ENCODE measurements around the gene METAP1.
"Not testable (repeated sequence)": the region's sequence is repeated elsewhere in the genome, so short reads cannot be mapped to it uniquely, and the experiment has no call there.

Gene METAP1
- 47.7 reads per million, percentile 67 among the genes with 10 or more reads in this experiment for total RNA-seq

- peak; percentile 94 for DNase-seq
Observed at GRCh38 chr4:98995183-98996055, at the start of gene METAP1. Gene METAP1, plus strand, starts transcription at chr4:98995721. Its CDS starts 33 bp downstream, at chr4:98995754.

- no peak for DNase-seq
Observed at GRCh38 chr4:98946359-98946758, 49.2 kb upstream of the METAP1 start.

- DNase-seq = no peak
Observed at GRCh38 chr4:98950925-98951324, 44.6 kb upstream of the METAP1 start.

- no peak for DNase-seq
Observed at GRCh38 chr4:98951710-98952109, 43.8 kb upstream of the METAP1 start.

GRCh38 chr4:98955229-98955628 is 40.3 kb upstream of the METAP1 start:
- DNase-seq = no peak

- no peak for DNase-seq
Observed at GRCh38 chr4:98958065-98958464, 37.5 kb upstream of the METAP1 start.

GRCh38 chr4:98959411-98959810 is 36.1 kb upstream of the METAP1 start:
- DNase-seq = no peak

GRCh38 chr4:98961770-98962169 is 33.8 kb upstream of the METAP1 start:
- DNase-seq = no peak

- no peak for DNase-seq
Observed at GRCh38 chr4:98963538-98964433, 31.7 kb upstream of the METAP1 start.

- DNase-seq = no peak
Observed at GRCh38 chr4:98966926-98967325, 28.6 kb upstream of the METAP1 start.

GRCh38 chr4:98967786-98968329 is 27.7 kb upstream of the METAP1 start:
- no peak for DNase-seq

GRCh38 chr4:98969878-98970785 is 25.4 kb upstream of the METAP1 start:
- no peak for DNase-seq

- DNase-seq = no peak
Observed at GRCh38 chr4:98976716-98977115, 18.8 kb upstream of the METAP1 start.

- DNase-seq = no peak
Observed at GRCh38 chr4:98977557-98977956, 18.0 kb upstream of the METAP1 start.

- DNase-seq = no peak
Observed at GRCh38 chr4:98987720-98988119, 7.8 kb upstream of the METAP1 start.

GRCh38 chr4:98992835-98993234 is 2.7 kb upstream of the METAP1 start:
- not testable (repeated sequence) for DNase-seq

- DNase-seq = no peak
Observed at GRCh38 chr4:98993419-98994071, 2.0 kb upstream of the METAP1 start.

- DNase-seq = no peak
Observed at GRCh38 chr4:98994474-98995182, 893 bp upstream of the METAP1 start.

- DNase-seq = peak; percentile 14
Observed at GRCh38 chr4:98996056-98996764, 689 bp downstream of the METAP1 start.

GRCh38 chr4:98996765-98997068 is 1.2 kb downstream of the METAP1 start:
- no peak for DNase-seq
